Hepatic stellate cell (primary cell): ENCODE data around the gene HINT2.

ENCODE experiments used
- DNase-seq: peaks from one replicate; pipeline ENCODE4 v3.0.0; 2011; ENCODE audit warnings: low spot score

HINT2 gene

DNA sequence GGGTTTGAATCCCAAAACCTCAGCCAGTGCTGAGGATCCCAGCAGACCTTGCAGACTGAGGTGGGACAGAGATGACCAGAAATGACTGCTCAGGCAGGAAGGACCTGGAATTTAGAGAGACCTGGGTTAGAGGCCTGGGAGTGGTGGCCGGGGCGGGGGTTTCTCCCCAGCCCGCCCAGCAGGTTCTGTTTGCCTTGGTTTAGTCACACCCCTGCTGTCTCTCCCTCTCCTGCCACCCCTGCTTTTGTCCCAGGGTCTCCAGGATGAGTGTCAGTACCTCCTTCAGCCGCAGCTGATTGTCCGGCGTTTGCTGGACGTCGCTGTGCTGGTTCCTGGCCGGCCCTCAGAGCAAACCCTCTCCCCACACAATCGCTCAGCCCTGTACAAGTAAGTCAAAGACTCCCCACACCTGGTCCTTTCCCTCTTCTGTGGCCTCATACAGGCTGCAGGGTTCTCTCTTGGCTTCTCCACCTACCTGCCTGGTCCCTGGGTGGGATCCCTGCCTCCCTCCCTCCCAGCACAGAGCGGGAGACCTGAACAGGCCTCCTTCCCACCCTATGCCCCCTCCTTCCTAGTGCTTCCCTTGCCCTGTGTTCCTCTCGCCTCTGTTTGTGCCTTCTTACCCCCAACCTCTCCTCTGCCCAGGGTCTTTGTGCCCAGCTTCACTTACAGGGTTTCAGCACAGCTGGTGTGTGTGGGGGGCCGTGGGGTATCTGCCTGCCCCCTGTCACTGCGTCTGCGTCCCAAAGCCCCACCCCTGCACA, 26.2 kb upstream of the HINT2 start:
- no peak for DNase-seq

DNA sequence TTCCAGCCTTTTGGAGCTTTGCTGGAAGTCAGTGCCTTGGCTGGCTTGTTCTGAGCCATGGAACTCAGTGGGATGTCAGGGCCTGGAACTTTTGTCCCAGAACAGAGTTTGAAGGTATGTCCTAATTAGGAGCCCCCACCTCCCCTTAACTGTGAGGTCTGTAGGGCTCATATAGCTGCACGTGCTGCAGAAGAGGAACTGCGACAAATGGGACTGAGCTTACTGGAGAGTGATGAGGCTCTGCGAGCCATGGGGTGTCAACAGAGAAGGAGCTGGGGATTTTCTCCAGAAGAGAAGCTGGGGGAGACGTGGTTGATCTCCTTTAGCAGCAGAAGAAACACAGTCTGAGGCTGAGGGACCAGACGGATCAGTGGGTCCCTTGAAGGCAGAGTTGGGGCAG, 25.1 kb upstream of the HINT2 start:
- DNase-seq: no peak

DNA sequence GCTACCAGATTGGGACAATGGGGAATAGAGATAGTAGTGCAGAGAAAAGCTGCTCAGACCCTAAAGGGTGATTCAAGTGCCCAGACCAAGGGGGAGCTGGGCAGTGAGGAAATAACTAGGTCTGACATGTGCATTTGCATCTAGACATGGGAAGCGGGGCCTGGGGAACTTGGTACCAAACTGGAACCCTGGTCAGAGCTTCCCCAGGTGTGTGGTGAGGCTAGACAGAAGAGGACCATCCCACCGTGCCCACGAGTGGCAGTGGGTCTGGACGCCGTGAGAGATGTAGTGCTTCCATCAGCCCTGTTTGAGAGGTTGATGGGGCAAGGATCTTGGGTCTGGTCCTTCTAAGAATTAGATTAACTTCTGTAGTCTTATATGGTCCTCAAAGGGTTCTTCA, 21.8 kb upstream of the HINT2 start:
- no peak for DNase-seq

DNA sequence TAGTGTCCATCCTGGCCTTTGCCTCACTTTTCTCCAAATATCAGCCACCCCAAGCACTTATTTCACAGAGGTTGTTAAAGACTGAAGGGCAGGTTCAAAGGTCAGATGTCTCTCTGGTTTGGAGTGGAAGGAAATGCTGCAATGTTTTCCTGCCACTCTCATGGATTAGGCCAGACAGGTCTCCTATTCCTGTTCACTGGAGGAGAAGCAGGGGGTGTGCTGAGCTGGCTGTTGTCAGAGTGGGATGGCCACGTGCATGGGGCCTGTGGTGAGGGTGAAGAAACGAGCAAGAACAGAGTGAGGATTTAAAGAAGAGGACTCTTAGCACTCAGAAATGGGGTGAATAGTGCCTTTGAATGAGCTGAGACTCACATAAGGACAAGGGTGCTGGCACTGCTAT, 20.9 kb upstream of the HINT2 start:
- no peak for DNase-seq

DNA sequence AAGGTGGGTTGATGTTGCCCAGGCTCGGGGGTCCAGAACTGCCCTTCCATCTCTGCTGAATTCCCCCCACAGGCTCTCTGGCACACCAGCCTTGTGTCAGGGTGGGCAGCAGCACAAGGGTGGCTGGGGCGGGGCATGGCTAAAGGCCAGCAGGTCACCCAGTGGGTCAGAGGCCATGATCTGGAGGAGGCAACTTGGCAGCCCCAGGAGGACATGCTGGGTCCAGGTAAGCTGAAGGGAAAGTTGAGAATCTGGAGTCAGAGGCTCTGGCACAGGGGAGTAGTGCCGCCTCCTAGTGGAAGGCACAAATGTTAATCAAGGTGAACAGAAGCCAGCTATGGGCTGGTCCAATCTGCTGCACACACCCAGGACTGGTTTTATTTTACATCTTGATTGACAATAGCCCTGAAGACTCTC, 20.4 kb upstream of the HINT2 start:
- no peak for DNase-seq

DNA sequence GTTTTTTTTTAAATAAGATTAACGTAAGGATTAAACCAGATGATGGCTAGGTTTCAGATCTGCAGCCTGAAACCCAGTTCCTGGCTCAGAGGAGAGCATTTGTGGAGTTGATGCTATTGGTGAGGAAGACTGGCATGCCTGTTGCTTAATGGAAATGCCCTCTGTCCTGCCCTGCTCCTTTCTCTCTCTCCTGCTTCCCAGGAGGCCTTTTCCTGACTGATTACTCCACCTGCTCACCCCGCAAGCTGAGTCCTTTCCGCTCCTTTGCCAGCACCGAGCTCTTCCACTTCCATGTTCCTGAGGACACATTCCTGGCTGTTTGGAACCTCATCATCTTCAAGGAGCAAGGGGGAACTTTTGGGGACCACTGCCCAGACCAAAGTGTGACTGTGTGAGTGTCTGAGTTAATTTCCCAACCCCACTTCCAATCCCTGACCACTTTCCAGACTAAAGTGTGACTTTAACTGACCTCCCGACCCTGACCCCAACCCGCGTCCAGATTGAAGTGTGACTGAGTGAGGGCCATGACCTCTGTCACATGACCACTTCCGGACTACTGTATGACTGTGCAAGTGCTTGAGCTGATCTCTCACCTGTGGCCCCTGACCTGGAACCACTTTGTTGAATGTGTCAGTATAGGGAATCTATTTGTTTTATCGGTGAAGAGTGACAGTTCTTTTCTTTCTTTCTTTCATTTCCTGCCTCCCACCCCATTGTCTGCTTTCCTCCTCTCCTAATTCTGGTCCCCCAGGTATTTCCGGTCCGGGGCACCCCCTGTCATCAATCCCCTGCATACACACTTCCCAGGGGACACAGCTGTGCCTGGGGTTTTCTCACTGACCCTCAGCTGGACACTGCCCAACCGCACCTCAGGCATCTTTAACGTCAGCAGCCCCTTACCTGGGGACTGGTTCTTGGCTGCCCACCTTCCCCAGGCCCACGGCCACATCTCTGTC, 19.7 kb upstream of the HINT2 start:
- no peak for DNase-seq

DNA sequence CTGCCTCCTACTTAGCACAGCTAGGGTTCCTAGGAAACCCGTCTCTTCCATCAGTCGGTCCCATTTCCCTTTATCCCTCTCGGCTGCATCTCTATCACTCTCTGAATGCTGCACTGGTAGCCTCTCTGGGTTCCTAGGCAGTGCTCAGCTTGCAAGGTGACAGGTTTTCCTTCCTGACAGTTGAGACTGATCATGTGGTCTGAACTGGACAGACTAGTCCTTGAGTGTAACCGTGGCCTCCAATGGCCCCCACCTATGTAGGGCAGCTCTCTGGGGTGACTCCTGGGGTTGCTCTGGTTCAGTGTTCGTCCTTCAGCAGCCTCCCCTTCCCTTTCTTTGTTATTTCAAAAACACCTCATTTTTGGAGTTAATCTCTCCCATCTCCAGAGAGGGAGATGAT, 18.0 kb upstream of the HINT2 start:
- no peak for DNase-seq

DNA sequence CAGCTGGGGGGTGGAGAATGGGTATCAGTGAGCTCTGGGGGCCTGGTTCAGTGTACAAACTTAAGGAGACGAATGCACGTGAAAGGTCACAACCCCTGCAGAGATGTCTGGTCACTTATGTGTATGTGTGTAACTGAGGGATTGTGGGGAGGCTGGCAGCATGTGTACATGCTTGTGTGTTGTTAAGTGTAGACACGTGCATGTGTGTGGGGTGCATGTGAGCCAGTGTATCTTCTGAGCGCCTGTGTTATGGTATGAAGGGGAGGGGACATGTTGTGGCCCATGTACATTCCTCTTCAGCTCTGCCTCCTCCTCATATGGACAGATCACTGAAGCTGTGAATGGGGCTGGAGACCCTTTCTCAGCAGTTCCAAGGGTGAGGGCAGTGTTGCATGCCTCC, 16.2 kb upstream of the HINT2 start:
- DNase-seq: no peak

DNA sequence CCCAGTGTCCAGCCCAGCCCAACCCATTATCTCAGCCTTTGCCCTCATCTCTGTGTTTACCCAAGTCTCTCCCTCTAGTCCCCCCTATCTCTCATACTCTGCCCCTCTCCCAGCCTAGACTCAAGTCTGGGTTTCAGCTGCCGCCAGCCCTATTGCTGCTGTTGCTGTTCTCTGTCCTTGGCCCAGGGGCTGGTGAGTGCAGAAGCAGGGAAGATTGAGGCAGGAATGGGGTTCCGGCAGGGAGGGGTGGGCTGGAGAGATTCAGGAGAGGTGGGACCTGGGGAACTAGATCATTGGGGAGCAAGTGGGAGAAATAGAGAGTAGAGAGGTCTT, 14.9 kb upstream of the HINT2 start:
- DNase-seq: no peak

DNA sequence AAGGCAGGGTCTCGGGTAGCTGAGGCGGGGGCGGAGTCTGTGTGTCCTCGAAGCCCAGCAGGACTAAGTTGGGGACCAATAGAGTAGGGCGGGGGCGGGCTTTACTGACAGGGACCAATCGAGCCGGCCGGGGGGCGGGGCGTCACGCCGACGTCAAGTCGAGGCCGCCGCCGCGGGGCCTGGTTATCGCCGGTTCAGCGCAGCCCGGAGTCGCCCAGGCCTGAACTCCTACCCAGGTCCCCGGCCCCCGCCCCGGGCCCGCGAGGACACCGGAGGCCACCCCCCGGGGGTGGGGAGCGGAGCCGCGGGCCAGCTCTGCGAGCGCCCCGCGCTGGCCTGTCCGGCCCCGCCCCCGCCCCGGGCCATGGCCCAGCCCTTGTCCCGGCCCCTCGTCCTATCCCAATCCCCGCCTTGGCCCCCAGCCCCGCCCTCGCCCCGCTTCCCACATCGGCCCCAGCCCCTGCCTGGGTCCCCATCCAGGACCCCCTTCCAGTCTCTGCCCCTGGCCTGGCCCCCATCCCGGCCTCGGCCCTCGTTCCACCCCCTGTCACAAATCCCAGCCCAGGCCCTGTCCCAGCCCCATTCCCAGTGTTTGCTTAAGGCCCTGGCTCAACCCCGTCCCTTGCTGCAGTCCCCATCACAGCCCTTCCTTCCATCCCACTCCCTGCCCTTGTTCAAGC, 14.4 kb upstream of the HINT2 start, which contains the start of gene TMEM8B:
TMEM8B (plus strand) TSS at position 145 of the 680 bp plus-strand sequence; CDS start at position 365, 220 bp downstream.
- peak; percentile 98 for DNase-seq

DNA sequence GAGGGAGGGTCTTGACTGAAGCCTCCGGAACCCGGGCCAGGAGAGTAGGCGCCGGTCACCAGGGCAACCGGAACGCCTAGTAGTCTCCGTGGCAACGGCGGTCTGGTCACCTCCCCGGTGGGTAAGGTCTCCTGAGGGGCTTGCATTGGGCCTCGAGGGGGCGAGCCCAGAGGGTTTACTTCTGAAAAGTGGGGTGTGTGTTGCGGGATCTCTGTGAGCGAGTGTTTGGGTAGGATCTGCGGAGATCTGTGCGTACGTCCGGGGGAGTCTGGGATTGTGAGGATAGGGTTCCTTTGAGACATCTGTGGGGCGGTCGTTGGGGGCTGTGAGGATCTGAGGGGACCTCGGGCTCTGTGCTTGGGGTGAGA, 13.9 kb upstream of the HINT2 start, which contains the start of gene FAM221B:
FAM221B (minus strand) TSS at position 17 of the 368 bp plus-strand sequence. CDS start 2,571 bp downstream, outside the sequence.
- DNase-seq: no peak

DNA sequence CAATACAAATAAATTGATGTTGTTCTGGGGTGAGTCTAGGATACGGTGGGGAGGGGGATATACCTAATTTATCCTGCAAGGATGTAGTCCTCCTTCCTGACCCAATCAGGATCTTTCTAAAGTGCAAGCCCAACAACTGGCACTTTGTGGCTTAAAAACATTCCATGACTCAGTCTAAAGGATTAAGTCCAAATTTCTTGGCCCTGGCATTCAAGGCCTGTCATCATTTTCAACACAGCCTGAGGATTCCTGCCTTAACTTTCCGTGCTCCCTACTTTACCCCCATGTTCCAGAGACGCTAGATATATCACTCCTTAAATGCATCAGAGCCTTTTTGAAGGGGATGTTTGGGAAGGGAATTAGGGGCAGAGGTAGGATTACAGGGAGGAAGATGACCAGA, 12.6 kb upstream of the HINT2 start:
- peak; percentile 31 for DNase-seq

DNA sequence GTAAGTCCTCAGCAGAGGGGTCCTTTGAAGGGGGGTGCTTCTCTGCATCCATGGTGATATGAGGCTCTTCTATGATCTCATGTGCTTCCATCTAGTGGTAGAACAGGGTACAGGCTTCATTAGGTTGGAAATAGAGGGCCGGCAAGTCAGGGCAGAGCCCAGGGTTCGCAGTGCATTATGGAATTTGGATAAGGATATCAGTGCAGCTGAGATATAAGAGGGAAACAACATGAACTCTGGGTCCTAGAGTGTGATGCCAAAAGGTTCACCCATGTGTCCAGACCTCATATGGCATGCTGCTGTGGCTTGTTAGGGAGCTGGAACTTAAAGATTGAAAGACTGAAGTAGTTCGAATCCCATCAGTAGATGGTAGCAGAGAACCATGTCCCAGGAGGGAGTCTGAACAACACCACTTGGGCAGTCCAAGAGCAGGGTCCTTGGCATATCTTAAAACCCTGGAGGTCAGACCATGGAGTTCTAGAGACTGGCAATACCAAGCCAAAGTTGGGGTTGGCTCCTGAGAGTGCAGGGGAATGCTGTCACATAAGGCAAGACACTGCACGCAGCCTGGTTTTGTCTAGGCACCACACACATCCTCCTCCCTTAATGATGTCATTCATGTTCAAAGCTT, 11.3 kb upstream of the HINT2 start:
- peak; percentile 55 for DNase-seq

DNA sequence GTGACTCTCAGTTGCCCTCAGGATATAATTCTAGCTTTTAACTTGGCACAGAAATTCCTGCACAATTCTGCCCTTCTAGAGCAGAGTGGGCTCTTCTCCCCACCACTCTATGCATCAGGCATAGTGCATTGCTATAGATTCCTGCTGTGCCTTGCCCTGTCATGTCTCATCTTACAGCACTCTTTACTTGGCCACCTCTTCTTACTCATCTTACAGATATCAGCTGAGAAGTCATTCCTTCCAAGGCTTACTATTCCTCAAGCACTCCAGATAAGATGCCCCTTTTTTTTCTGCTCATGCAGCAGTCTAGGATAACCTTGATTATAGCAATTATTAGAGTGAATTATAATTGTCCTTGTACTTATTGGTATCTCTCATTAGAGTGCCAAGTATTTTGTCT, 8.1 kb upstream of the HINT2 start:
- DNase-seq: no peak

DNA sequence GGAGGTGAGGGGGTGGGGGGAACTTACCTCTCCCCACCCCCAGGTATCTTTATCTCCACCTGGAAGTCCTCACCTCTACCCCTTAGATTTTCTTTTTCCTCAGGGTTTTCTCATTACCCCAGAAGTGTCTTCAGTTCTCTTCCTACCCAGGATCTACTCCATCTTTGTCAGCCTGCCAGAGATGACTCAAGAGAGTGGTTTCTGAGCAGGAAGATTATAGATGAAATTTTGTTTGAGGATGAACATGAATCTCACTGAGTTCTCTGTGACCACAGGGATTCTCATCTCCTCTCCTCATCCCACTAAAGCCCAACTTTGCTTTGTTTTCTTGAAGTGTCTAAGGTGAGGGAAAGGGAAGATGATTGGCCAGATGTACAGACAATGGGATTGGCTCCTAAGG, 5.2 kb upstream of the HINT2 start:
- peak; percentile 65 for DNase-seq

DNA sequence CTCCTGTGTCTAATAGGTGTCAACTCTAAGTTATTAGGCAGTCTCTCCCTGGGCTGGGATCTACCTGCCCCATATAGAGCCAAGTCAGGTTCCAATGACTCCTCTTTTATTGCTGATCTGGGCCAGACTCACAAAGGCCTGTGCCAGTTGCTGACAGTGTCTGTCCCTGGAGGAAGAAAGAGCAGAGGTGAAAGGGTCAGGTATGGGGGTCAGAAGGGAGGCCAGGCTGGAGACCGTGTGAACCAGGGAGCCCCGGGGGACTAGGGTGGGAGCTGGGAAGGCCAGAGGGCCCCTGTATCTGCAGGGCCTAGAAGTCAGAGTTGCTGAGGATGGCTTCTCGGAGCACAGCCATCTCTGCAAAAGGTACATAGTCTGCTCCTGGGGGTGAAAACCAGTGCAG, 3.5 kb upstream of the HINT2 start:
- DNase-seq: no peak

DNA sequence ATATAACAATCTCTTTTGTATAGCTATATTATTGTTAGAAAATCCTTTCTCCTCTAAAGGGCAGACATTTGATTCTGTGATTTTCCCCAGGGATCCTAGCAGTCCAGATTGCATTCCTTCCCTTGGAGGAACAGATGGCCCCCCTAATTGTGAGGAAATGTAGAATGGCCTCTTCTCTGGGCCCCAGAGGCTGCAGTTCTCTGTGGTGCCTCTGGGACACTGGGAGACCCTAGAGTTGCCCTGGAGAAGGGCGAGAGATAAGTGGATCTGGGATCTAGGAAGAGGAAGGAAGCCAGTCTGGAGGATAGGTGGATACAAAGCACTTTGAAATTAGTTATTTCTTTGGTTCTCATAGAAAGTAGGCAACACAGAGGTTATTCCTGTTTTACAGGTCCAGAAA, 1.9 kb upstream of the HINT2 start:
- DNase-seq: no peak

DNA sequence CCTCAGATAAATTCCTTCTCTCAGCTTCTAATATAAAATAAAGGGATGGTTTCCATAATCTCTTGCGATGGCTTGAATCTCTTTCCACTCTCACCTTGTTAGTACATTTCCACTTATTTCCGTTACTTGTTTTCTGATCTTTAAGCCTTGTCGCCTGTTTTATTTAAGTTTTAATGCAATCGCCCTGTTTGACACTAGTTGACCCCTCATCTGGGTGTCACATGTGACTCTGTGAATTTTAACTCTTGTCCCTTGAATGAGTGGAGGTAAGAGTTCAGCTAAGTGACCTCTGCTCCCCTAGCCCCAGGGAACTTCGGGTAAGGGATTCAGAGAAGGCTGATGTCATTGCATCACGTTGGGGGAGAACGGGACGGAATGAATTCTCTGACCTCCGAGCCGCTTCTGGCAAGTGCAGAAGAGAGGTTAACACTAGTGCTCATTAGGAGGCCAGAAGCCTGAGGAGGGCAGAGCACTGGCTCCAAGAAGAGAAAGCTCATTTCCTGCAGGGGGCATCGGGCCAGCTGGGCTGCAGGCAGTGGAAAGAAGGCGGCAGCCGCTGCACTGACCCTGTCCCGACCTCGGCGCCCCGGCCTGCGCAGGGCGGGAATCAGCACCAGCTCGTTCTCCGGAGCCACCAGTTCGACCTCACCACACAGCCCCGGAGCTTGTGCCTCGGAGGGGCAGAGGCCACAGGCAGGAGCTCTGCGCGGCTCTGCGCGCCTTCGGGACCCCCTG, 569 bp downstream of the HINT2 start:
- peak; percentile 54 for DNase-seq

DNA sequence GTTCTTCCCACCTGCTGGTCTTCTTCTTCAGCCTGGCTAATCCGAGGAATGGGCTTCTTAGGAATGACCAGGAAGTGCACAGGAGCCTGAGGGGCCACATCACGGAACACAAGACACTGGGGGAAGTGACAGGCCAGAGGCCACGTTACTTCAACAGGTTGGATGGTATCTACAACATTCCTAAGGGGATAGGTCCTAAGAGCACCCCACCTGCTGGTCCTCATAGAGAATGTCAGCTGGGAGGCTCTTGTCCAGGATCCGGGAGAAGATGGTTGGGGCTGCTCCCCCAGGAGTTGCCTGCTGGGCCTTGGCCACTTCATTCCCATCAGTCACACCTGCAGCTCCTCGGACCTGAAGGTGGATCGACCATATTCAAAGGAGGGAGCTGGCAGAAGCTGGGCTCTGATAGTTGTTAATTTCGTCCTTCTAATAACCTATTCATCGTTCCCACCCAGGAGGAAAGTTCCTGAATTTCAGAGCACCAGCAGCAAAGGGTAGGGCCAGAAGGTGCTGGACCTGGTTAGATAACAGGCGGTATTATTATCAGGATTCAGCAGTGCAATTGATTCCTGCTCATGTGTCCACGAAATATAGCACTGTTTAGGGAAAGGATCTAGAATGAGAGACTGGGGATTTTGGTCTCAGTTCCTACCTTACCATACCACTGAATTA, 1.3 kb downstream of the HINT2 start:
- no peak for DNase-seq

DNA sequence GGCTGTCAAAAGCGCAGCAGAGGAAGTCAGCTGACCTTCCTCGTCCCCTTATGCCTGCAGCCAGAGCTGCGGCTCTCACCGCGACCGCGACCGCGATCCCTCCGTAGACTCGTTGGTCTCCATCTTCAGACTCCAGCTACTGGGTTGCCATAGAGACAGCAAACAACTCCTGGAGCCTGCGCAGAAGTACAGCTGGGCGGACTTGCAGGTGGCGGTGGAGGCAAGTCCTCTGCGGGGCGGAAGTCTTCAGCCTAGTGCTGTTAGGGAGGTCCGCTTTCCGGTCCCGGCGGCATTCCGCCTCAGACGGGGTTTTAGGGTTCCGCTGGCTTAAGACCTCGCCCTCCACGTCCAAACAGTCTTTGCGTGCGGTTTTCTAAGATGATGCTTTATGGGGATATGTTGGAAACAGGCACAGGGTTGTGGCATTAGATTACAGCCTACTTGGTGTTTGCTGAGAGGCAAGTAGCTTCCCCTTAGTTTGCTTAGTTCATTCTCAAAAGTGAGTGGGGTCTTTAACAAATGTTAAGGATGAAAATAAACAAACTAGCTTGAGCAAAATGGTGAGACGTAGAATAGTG, 2.7 kb downstream of the HINT2 start, which contains the start of gene SPAG8:
SPAG8 (minus strand) TSS at position 238 of the 578 bp plus-strand sequence; CDS start at position 123, 115 bp downstream.
- DNase-seq: peak; percentile 98
